HG03196 (cell line): ENCODE measurements around the gene STARD3.

ENCODE experiments used
- ATAC-seq: cut with Tn5 transposase; IDR thresholded peaks from one replicate; pipeline ENCODE4 v1.9.1; 2021; ENCODE audit not compliant: unreplicated experiment

The STARD3 gene

GRCh38 chr17:39603304-39604016 is 33.5 kb upstream of the STARD3 start:
- no peak for ATAC-seq

- no peak for ATAC-seq
Measured at GRCh38 chr17:39604911-39605491, 31.9 kb upstream of the STARD3 start.

GRCh38 chr17:39605492-39606433 is 31.2 kb upstream of the STARD3 start:
- no peak for ATAC-seq

- no peak for ATAC-seq
Measured at GRCh38 chr17:39606434-39607056, 30.4 kb upstream of the STARD3 start.

- no peak for ATAC-seq
Measured at GRCh38 chr17:39607057-39607850, 29.7 kb upstream of the STARD3 start.

- no peak for ATAC-seq
Measured at GRCh38 chr17:39607851-39608130, 29.2 kb upstream of the STARD3 start, which contains the start of gene NEUROD2. Gene NEUROD2 (minus strand): TSS chr17:39607920. CDS start chr17:39606599, 1,321 bp downstream.

GRCh38 chr17:39608142-39608981 is 28.6 kb upstream of the STARD3 start:
- no peak for ATAC-seq

- no peak for ATAC-seq
Measured at GRCh38 chr17:39609416-39610025, 27.4 kb upstream of the STARD3 start.

- no peak for ATAC-seq
Measured at GRCh38 chr17:39611401-39612112, 25.4 kb upstream of the STARD3 start.

- ATAC-seq: no peak
Measured at GRCh38 chr17:39612291-39612894, 24.6 kb upstream of the STARD3 start.

- no peak for ATAC-seq
Measured at GRCh38 chr17:39612935-39613464, 23.9 kb upstream of the STARD3 start.

- ATAC-seq: no peak
Measured at GRCh38 chr17:39614545-39615157, 22.3 kb upstream of the STARD3 start.

- no peak for ATAC-seq
Measured at GRCh38 chr17:39615434-39615833, 21.5 kb upstream of the STARD3 start.

GRCh38 chr17:39617100-39617445 is 19.9 kb upstream of the STARD3 start:
- no peak for ATAC-seq

GRCh38 chr17:39617446-39618245 is 19.3 kb upstream of the STARD3 start:
- ATAC-seq: no peak

- ATAC-seq: no peak
Measured at GRCh38 chr17:39618246-39618913, 18.6 kb upstream of the STARD3 start.
